B cell (primary cell): ENCODE measurements around the gene TSHR.

Source experiments
- CTCF ChIP-seq: fragments of 200-600 bp; IDR thresholded peaks from one replicate; pipeline ENCODE4 v1.8.0; 2022; ENCODE audit warnings: antibody characterized with exemption, mild to moderate bottlenecking
- EZH2 ChIP-seq: IDR thresholded peaks from 2 replicates; pipeline ENCODE4 v1.6.1; 2012; ENCODE audit warnings: borderline replicate concordance, low read depth, mild to moderate bottlenecking, moderate library complexity, low read length; ENCODE audit not compliant: insufficient read depth, poor library complexity, severe bottlenecking

DNA sequence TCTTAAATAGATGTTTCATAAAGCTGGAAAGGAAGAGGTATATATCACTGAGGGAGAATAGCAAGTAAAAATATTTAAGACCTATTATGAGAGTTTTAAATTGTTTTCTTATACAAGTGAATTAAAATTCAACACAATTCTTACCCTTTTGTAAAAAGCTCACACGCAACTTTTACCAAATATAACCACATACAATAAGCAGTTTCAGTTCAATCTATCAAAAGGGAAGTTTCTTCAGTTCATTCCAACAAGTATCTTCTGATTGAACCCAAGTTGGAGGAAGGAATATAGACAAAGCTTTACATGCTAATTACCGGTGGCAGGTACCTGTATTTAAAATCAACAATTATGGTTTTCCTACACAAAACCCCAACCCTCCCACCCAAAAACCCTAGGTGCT, 224.2 kb downstream of the TSHR start:
- TF ChIP-seq CTCF (no peak), EZH2 (no peak)
